HepG2 (cell line): ENCODE data around the gene ABHD6.

Source experiments
- DMTF1 ChIP-seq: sonication (generic); formaldehyde crosslinking; IDR thresholded peaks from 2 replicates; pipeline ENCODE4 v1.4.0; 2020; ENCODE audit warnings: mild to moderate bottlenecking, missing genetic modification reagents
- SP1 ChIP-seq, 2 experiments: fragments of 450-650 bp in 1 of 2; sonication (generic) in 1 of 2; formaldehyde crosslinking in 1 of 2; IDR thresholded peaks; 2 replicates each; pipeline versions ENCODE4 v1.4.0 to v1.6.1; 2016 to 2020; ENCODE audit warnings: missing genetic modification reagents in 1 of 2
- TCF7 ChIP-seq: sonication (generic); IDR thresholded peaks from 2 replicates; pipeline ENCODE4 v1.6.1; 2016; ENCODE audit warnings: antibody characterized with exemption, low read depth
- TEAD2 ChIP-seq: sonication (generic); formaldehyde crosslinking; IDR thresholded peaks from 2 replicates; pipeline ENCODE4 v1.9.0; 2021; ENCODE audit warnings: missing genetic modification reagents
- ZHX1 ChIP-seq: sonication (generic); formaldehyde crosslinking; IDR thresholded peaks from 2 replicates; pipeline ENCODE4 v1.8.1; 2022; ENCODE audit warnings: low read depth, mild to moderate bottlenecking, missing genetic modification reagents

GRCh38 chr3:58326267-58326900 lies 88.8 kb downstream of the ABHD6 start:
- TF ChIP-seq ZHX1 (CRISPR knock-in tag) (no peak), TCF7 (no peak), DMTF1 (CRISPR knock-in tag) (no peak), TEAD2 (CRISPR knock-in tag) (no peak), SP1 (IDR thresholded peaks at IDR 0.05) (no peak), SP1 (CRISPR knock-in tag; IDR thresholded peaks at IDR 0.05) (no peak)
